Stimulated activated naive B cell treated with anti-CD40 and anti-IgM and Interleukin-4, amounts not matched to agents 10 μg/mL and 1 μg/mL and 100 μg/mL, for 72 hours (primary cell): ENCODE data around the gene ZNF69.
"Not testable (repeated sequence)": the region's sequence is repeated elsewhere in the genome, so short reads cannot be mapped to it uniquely, and the experiment has no call there.

ENCODE experiments used
- ATAC-seq, 2 donors: fragments of 150-1000 bp; cut with Tn5 transposase; replicated peaks; 2 replicates each; pipeline ENCODE4 v1.10.0; 2021; ENCODE audit warnings: moderate library complexity in 1 of 2
- DNase-seq: peaks from one replicate; pipeline ENCODE4 v3.0.0; 2021
- H3K27ac Mint-ChIP-seq: one replicate; pipeline ENCODE4 v1.8.0; 2022; ENCODE audit warnings: mild to moderate bottlenecking, mixed read lengths
- H3K27me3 Mint-ChIP-seq, 2 donors: one replicate each; pipeline ENCODE4 v1.8.0; 2022; ENCODE audit warnings: mixed read lengths in 2 of 2
- H3K36me3 Mint-ChIP-seq, 2 donors: one replicate each; pipeline ENCODE4 v1.8.0; 2022; ENCODE audit warnings: mixed read lengths in 2 of 2, mild to moderate bottlenecking in 1 of 2
- H3K4me1 Mint-ChIP-seq, 2 donors: one replicate each; pipeline ENCODE4 v1.8.0; 2022; ENCODE audit warnings: mixed read lengths in 2 of 2, mild to moderate bottlenecking in 1 of 2
- H3K4me3 Mint-ChIP-seq, 2 donors: one replicate each; pipeline ENCODE4 v1.8.0; 2022; ENCODE audit warnings: mild to moderate bottlenecking in 2 of 2, mixed read lengths in 2 of 2, moderate library complexity in 1 of 2
- H3K9me3 Mint-ChIP-seq, 2 donors: one replicate each; pipeline ENCODE4 v1.8.0; 2022; ENCODE audit warnings: mixed read lengths in 2 of 2, mild to moderate bottlenecking in 1 of 2

Gene ZNF69

DNA sequence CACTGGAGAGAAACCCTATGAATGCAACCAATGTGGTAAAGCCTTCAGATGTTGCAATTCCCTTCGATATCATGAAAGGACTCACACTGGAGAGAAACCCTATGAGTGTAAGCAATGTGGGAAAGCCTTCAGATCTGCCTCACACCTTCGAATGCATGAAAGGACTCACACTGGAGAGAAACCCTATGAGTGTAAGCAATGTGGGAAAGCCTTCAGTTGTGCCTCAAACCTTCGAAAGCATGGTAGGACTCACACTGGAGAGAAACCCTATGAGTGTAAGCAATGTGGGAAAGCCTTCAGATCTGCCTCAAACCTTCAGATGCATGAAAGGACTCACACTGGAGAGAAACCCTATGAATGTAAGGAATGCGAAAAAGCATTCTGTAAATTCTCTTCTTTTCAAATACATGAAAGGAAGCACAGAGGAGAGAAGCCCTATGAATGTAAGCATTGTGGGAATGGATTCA lies 62.1 kb downstream of the ZNF69 start:
- not testable (repeated sequence) for H3K4me1 Mint-ChIP-seq, H3K4me3 Mint-ChIP-seq, ATAC-seq, DNase-seq, H3K27me3 Mint-ChIP-seq
- Mint-ChIP-seq H3K27ac (peak overlapping the region; percentile 79), H3K36me3 (peaks cover 73 to 84% of the 10 kb centered on the region in 2 donors), H3K9me3 (peaks cover 21 to 38% of the 10 kb centered on the region in 2 donors)

DNA sequence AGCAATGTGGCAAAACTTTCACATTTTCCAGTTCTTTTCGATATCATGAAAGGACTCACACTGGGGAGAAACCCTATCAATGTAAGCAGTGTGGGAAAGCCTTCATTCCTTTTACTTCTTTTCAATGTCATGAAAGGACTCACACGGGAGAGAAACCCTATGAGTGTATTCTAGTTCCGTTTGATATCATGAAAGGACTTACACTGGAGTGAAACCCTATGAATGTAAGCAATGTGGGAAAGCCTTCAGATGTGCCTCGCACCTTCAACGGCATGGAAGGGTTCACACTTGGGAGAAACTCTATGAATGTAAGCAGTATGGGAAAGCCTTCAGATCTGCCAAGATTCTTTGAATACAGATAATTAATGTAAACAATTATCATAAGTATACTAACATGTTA lies 62.7 kb downstream of the ZNF69 start:
- no peak for ATAC-seq
- no peak for DNase-seq
- Mint-ChIP-seq H3K27me3 (no peaks in the 10 kb centered on the region), H3K36me3 (peaks cover 69 to 80% of the 10 kb centered on the region in 2 donors), H3K4me1 (no peaks in the 10 kb centered on the region), H3K27ac (no peak overlapping the region), H3K4me3 (no peak overlapping the region), H3K9me3 (peaks cover 21 to 36% of the 10 kb centered on the region in 2 donors)
